ENCODE data around the gene PLXNB2.

The PLXNB2 gene

GRCh38 chr22:50246242-50247175 lies 60.9 kb downstream of the PLXNB2 start:
- no peak overlapping the region for H3K4me3 ChIP-seq (ENCODE audit: low read depth, low read length)
- no peak for TF ChIP-seq CTCF (IDR thresholded peaks at IDR 0.05; ENCODE audit: borderline replicate concordance, insufficient read depth, low read depth, low read length)

DNA sequence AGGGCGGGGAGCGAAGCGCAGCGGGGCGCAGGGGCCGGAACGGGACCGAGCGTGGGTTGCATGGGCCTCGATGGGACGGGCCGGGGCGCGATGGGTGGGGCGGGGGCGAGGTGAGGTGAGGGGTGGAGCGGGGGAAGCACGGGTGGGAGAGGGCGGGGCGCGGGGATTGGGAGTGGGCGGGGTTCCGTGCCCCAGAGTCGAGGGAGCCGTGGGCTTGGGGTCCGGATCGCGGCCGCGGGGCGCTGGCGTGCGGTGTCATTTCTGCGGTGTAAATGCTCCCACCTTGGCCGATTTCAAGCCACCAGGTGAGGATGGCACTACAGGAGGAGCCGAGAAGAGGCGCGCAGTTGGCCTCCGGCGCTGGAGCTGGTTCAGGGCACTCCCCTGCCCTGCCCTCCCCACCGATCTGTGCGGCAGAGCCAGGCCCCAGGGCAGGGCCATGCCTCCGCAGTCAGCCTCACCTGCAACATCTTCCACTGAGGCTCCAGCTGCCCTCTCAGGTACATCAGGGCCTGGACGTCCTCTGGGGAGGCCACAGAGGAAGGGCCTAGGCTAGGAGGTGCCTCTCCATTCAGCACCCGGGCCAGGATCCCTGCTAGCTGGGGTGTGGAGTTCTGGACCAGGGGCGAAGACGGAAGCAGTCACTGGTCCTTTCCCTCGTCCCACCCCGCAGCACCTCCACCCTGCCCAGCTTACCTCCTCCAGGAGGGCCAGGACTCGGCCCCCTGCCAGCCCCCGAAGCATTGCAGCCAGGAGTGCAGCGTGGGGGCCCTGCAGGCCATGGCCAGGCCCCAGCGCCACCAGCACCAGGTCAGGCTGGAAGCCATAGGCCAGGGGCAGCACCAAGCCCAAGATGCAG lies 62.0 kb downstream of the PLXNB2 start:
- no peak for TF ChIP-seq CTCF (IDR thresholded peaks at IDR 0.05; ENCODE audit: borderline replicate concordance, insufficient read depth, low read depth, low read length)
- peak overlapping the region; percentile 87 for H3K4me3 ChIP-seq (ENCODE audit: low read depth, low read length)

GRCh38 chr22:50244420-50245213 lies 62.8 kb downstream of the PLXNB2 start, which contains the start of gene TUBGCP6:
Gene TUBGCP6, minus strand, starts transcription at chr22:50245023. Its CDS starts 564 bp downstream, at chr22:50244459.
- TF ChIP-seq CTCF (IDR thresholded peaks at IDR 0.05; ENCODE audit: borderline replicate concordance, insufficient read depth, low read depth, low read length): peak; percentile 35; the same call in 1 of the 2 replicates
- peak within 1 kb of the TSS; percentile 87 for H3K4me3 ChIP-seq (ENCODE audit: low read depth, low read length)

DNA sequence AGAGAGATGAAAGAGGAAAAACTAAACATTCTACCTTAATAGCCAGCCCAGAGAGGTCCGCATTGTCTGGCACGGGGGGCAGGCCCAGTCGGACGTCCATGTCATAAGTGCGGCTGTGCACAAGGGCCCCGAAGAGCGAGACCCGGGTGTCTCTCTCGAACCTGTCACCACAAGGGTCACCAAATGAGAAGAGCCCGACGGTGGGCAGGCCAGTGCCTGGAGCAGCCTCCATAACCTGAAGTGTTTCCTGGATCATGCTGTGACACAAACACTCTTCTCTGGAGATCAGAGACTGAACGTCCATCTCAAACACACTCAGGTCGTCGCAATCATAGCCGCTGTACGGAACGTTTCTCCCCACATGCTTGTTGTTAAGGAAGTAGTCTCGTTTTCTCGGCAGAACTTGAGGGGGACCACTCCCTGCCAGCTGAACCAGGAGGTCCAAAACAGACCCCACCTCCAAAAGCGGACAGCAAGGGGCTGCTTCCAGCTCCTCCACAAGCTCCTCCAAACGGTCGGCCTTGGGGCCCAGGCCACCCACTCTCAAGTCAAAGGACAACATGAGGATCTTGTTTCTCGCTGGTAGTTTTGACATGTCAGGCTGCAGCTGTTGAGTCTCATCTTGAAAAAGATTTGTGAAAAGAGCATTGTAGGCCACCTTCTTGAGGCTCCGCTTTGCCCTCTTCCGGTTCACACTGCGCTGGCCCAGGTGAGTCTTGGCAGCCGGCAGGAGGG lies 63.6 kb downstream of the PLXNB2 start:
- H3K4me3 ChIP-seq (ENCODE audit: low read depth, low read length): peak overlapping the region; percentile 87
- TF ChIP-seq CTCF (IDR thresholded peaks at IDR 0.05; ENCODE audit: borderline replicate concordance, insufficient read depth, low read depth, low read length): no peak

- TF ChIP-seq CTCF (IDR thresholded peaks at IDR 0.05; ENCODE audit: borderline replicate concordance, insufficient read depth, low read depth, low read length): no peak
- no peak overlapping the region for H3K4me3 ChIP-seq (ENCODE audit: low read depth, low read length)
Measured at GRCh38 chr22:50242406-50242949, 65.0 kb downstream of the PLXNB2 start.

DNA sequence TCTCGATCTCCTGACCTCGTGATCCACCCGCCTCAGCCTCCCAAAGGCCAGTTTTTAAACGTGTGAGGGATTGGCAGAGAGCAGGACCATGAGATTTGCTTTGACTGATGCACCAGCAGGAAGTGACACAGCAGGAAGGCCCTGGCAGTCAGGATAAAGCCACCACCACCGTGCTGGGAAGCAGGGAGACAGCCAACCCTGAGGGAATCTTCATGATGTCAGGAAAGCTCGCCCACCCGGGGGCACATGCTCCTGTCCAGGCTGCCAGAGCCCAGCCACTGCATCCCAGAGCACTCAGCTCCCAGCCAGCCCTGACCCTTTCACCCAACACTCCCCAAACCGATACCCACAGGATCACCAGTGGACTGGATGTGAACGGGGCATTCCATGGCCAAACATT lies 68.7 kb downstream of the PLXNB2 start:
- no peak for TF ChIP-seq CTCF (IDR thresholded peaks at IDR 0.05; ENCODE audit: borderline replicate concordance, insufficient read depth, low read depth, low read length)
- no peak overlapping the region for H3K4me3 ChIP-seq (ENCODE audit: low read depth, low read length)
